ENCODE data around the gene ETNPPL.

- TF ChIP-seq PCBP1 (IDR thresholded peaks at IDR 0.05; ENCODE audit: borderline replicate concordance, low read depth, low read length) (no peak), ZBTB7A (CRISPR knock-in tag; IDR thresholded peaks at IDR 0.05) (no peak), ZNF557 (CRISPR knock-in tag; IDR thresholded peaks at IDR 0.05) (no peak), CTCF (CRISPR knock-in tag; IDR thresholded peaks at IDR 0.05) (no peak), GABPA (IDR thresholded peaks at IDR 0.05; ENCODE audit: low read depth, low read length) (no peak), GABPA (CRISPR knock-in tag; IDR thresholded peaks at IDR 0.05; ENCODE audit: low read depth) (no peak), BCL6 (CRISPR knock-in tag; IDR thresholded peaks at IDR 0.05) (no peak), WIZ (CRISPR knock-in tag; IDR thresholded peaks at IDR 0.05) (no peak), ZMAT3 (CRISPR knock-in tag; conservative IDR thresholded peaks at IDR 0.05) (no peak), MXD1 (CRISPR knock-in tag; IDR thresholded peaks at IDR 0.05) (no peak), ZNF383 (CRISPR knock-in tag; IDR thresholded peaks at IDR 0.05; ENCODE audit: borderline replicate concordance) (no peak), CAMTA2 (CRISPR knock-in tag; IDR thresholded peaks at IDR 0.05; ENCODE audit: borderline replicate concordance) (no peak), ZNF160 (CRISPR knock-in tag; IDR thresholded peaks at IDR 0.05) (no peak), NFE2L2 (IDR thresholded peaks at IDR 0.05; ENCODE audit: low read length) (no peak)
Observed at GRCh38 chr4:108703966-108704365, 58.9 kb downstream of the ETNPPL start.

Measured in HepG2 (cell line).